Psoas muscle (tissue), 8 donors: ENCODE results near the gene MEMO1. TPM values are rescaled to one million over a fixed set of nuclear protein-coding genes. Genes with fewer than 3 reads are reported as not detected.

ENCODE experiments used
- ATAC-seq, 4 donors: fragments of 200-7000 bp; cut with Tn5 transposase; one replicate each; pipeline ENCODE4 v1.9.1; 2020; ENCODE audit warnings: moderate library complexity in 3 of 4, mild to moderate bottlenecking in 2 of 4
- DNase-seq, 2 donors: peaks; one replicate each; pipeline ENCODE4 v3.0.0-alpha.2; 2020
- H3K27ac ChIP-seq: fragments of 200-600 bp; one replicate; pipeline ENCODE4 v1.8.0; 2022
- H3K27me3 ChIP-seq, 3 donors: fragments of 200-600 bp in 1 of 3; one replicate each; pipeline versions ENCODE4 v1.6.1 to v1.8.0; 2013 to 2022; ENCODE audit warnings: low read length in 2 of 3, mild to moderate bottlenecking in 2 of 3, moderate library complexity in 1 of 3; ENCODE audit not compliant: insufficient read depth in 3 of 3
- H3K36me3 ChIP-seq, 2 donors: fragments of 200-600 bp in 1 of 2; one replicate each; pipeline versions ENCODE4 v1.6.1 to v1.8.0; 2013 to 2022; ENCODE audit warnings: low read depth in 1 of 2, mild to moderate bottlenecking in 1 of 2, moderate library complexity in 1 of 2; ENCODE audit not compliant: insufficient read depth in 1 of 2
- H3K4me1 ChIP-seq: fragments of 200-600 bp; one replicate; pipeline ENCODE4 v1.8.0; 2022
- H3K4me3 ChIP-seq: fragments of 200-600 bp; one replicate; pipeline ENCODE4 v1.8.0; 2022; ENCODE audit warnings: mild to moderate bottlenecking
- H3K9me3 ChIP-seq: fragments of 200-600 bp; one replicate; pipeline ENCODE4 v1.8.0; 2022
- WGBS, 3 donors: extraction: QIAGEN DNeasy Blood & Tissue Kit; methylation state at CpG; one replicate each; pipeline versions ENCODE4 v1.1.6 to v1.1.7; 2013; 5-methylcytosine and 5-hydroxymethylcytosine counted together
- intact Hi-C, 2 donors: fragments of 100-400 bp; cut with DNase I; formaldehyde crosslinking; loops; one replicate each; pipeline versions ENCODE4 v1.11.0 to v1.14.2; 2022
- polyA plus RNA-seq, 3 donors: library from polyadenylated mRNA; stranded (reverse); fragments of 200-250 nt; gene quantifications; one replicate each; pipeline ENCODE4 v1.2.3, GENCODE V29; 2013
- total RNA-seq, 4 donors: library from RNA; stranded (reverse); fragmentation: NEBNext Ultra II Directional in 2 of 4; extraction: Animal tissue kit (Norgen Biotek cat#: 25700) in 2 of 4; gene quantifications; one replicate each; pipeline versions ENCODE4 v1.2.1 to v1.2.4, GENCODE V29; 2021 to 2023
- TF ChIP-seq, protein P1 (sequence below): fragments of 200-600 bp; IDR thresholded peaks from one replicate; pipeline ENCODE4 v1.8.0; 2022; ENCODE audit warnings: antibody characterized with exemption
- donor health status: healthy with polysubstance abuse.
- donor health status: DM: no; HTN: no; CAD: no; lungs with moderate emphysema.
- donor health status: Bipolar disorder and iron deficiency.
- donor health status: healthy.
- donor health status: DM: yes; HTN: yes; CAD: no.
- donor health status: DM: no; HTN: no; CAD: no.
- donor health status: DM: no; HTN: no; CAD: no.
- donor health status: DM: yes; HTN: yes; CAD: no.

MEMO1 gene
- total and polyA plus RNA-seq, 7 donors: 40.0 to 86.8 (median 56.0) TPM

DNA sequence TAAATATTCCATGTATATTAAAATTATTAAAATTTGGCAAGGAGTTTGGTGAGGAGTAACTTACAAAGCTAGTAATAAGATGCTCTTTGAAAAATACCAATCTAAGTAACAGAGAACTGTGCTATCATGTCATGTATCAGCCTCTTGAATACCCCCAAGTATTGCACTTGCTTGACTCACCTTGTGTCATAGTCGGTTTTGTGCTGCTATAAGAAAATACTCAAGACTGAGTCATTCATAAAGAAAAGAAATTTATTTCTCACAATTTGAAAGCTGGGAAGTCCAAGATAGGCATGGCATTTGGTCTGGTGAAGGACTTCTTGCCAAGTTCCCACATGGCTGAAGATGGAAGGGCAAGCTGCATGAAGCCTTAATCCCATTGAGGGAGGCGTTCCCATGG lies 179.2 kb downstream of the MEMO1 start:
- no peak for ATAC-seq
- intact Hi-C loops: loop anchor here in 1 of 2 donors (5.0 kb wide), 1 partner anchor 144 kb away; no protein-coding TSS in a partner anchor

DNA sequence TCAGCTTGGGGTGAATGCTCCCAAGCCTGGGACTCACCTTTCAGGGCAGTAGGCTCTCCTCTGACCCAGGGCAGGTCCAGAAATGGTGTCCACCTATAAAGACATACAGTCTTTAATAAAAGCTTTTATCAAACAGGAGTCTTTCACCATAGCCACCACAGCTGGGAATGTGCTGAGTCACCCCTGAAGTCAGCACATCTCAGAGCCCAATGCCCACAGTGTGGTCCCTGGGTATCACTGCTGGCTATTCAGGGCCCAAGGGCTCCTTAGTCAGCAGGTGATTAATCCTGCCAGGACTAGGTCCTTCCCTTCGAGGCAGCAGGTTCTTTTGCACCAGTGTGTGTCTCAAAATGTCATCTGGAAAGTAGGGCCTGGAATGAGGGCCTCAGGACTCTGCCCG lies 181.9 kb downstream of the MEMO1 start:
- WGBS, 3 donors: 66 to 88% (median 68%) methylated on average over 2 of the region's 2 CpGs
- Histone ChIP-seq H3K36me3 (no peaks in the 10 kb centered on the region), H3K27me3 (no peaks in the 10 kb centered on the region), H3K4me1 (no peaks in the 10 kb centered on the region), H3K27ac (no peak overlapping the region), H3K9me3 (peaks cover 13% of the 10 kb centered on the region), H3K4me3 (no peak overlapping the region)
- ATAC-seq (peak in 3 of 4 donors; percentile 54 to 77 (median 54)), DNase-seq (no peak)
- TF ChIP-seq, protein P1, sequence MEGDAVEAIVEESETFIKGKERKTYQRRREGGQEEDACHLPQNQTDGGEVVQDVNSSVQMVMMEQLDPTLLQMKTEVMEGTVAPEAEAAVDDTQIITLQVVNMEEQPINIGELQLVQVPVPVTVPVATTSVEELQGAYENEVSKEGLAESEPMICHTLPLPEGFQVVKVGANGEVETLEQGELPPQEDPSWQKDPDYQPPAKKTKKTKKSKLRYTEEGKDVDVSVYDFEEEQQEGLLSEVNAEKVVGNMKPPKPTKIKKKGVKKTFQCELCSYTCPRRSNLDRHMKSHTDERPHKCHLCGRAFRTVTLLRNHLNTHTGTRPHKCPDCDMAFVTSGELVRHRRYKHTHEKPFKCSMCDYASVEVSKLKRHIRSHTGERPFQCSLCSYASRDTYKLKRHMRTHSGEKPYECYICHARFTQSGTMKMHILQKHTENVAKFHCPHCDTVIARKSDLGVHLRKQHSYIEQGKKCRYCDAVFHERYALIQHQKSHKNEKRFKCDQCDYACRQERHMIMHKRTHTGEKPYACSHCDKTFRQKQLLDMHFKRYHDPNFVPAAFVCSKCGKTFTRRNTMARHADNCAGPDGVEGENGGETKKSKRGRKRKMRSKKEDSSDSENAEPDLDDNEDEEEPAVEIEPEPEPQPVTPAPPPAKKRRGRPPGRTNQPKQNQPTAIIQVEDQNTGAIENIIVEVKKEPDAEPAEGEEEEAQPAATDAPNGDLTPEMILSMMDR: no peak
- intact Hi-C loops: no loop called here

More for the DNA sequence above, 179.2 kb downstream of the MEMO1 start:
- TF ChIP-seq, protein P1: no peak
- Histone ChIP-seq H3K4me1 (peaks cover 8% of the 10 kb centered on the region), H3K36me3 (no peaks in the 10 kb centered on the region), H3K4me3 (no peak overlapping the region), H3K27ac (no peak overlapping the region), H3K9me3 (peaks cover 11% of the 10 kb centered on the region), H3K27me3 (no peaks in the 10 kb centered on the region)
- WGBS, 3 donors: 93 to 99% (median 93%) methylated on average over 2 of the region's 2 CpGs
- DNase-seq: no peak

DNA sequence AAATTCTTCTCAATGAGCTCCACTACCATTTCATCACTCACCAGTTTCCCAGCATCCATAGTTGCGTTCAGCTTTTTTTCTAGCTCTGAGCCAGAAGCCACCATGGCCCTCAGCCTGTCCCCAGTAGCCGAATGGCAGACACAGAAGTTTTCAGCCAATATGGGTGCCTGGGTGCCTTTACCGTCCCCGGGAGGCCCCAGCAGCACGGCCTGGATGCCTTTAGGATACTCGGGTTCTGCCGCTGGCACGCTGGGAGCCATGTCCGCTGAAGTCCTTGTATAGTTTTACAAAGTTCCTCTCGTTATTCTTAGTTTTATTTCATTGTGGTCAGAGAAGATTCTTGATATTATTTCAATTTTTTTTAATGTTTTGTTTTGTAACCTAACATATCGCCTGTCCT lies 187.2 kb downstream of the MEMO1 start:
- TF ChIP-seq, protein P1: no peak
- intact Hi-C loops: no loop called here
- ATAC-seq (no peak), DNase-seq (no peak)
- Histone ChIP-seq H3K9me3 (peaks cover 16% of the 10 kb centered on the region), H3K27me3 (no peaks in the 10 kb centered on the region), H3K4me1 (no peaks in the 10 kb centered on the region), H3K36me3 (no peaks in the 10 kb centered on the region), H3K4me3 (no peak overlapping the region), H3K27ac (no peak overlapping the region)
- WGBS, 3 donors: 92 to 96% (median 93%) methylated on average over 11 of the region's 11 CpGs

DNA sequence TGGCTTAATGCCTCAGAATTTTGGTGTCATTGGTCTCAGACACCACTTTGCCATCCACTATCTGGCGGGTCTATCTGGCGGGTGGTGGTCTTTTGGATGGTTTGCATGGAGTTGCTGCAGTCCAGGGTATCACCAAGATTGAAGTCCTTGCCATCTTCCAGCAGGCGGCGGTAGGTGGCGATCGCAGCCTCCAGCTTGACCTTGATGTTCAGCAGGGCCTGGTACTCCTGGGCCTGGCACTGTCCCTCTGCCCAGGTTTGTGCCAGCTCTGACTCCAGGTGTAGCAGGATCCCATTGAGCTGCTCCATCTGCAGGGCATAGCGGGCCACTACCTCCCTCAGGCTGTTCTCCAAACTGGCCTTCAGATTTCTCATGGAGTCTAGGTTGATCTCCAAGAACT lies 188.2 kb downstream of the MEMO1 start:
- Histone ChIP-seq H3K4me3 (no peak overlapping the region), H3K27ac (no peak overlapping the region), H3K27me3 (no peaks in the 10 kb centered on the region), H3K36me3 (no peaks in the 10 kb centered on the region), H3K9me3 (peaks cover 16% of the 10 kb centered on the region), H3K4me1 (no peaks in the 10 kb centered on the region)
- intact Hi-C loops: no loop called here
- WGBS, 3 donors: 89 to 94% (median 91%) methylated on average over 7 of the region's 7 CpGs
- no peak for DNase-seq
- TF ChIP-seq, protein P1: no peak
- ATAC-seq: no peak

Other genes starting within 250 kb of the MEMO1 start
- 10 to 100 TPM; 28.6 to 44.4 (median 34.2) TPM for gene DPY30, start 28.8 kb upstream of the MEMO1 start, total RNA-seq
- gene DPY30, start 28.8 kb upstream of the MEMO1 start, polyA plus RNA-seq: 10 to 100 TPM; 30.2 to 76.9 (median 60.5) TPM
- gene SPAST, start 52.5 kb upstream of the MEMO1 start, total RNA-seq: 10 to 100 TPM; 12.4 to 21.3 (median 16.6) TPM
- gene SPAST, start 52.5 kb upstream of the MEMO1 start, polyA plus RNA-seq: 10 to 100 TPM in 1 of 3 donors, 1 to 10 TPM in 2; 5.9 to 24.8 (median 8.4) TPM
- 10 to 100 TPM; 11.6 to 19.3 (median 14.4) TPM for gene SLC30A6, start 154.9 kb upstream of the MEMO1 start, total RNA-seq
- 10 to 100 TPM in 2 of 3 donors, 1 to 10 TPM in 1; 6.2 to 32.1 (median 12.9) TPM for gene SLC30A6, start 154.9 kb upstream of the MEMO1 start, polyA plus RNA-seq